Natural killer cell (primary cell): ENCODE results near the gene LYVE1. TPM values are rescaled to one million over a fixed set of nuclear protein-coding genes. Genes with fewer than 3 reads are reported as not detected.

Source experiments
- ATAC-seq, 3 donors: fragments of 150-1000 bp in 2 of 3; fragments of 200-7000 bp in 1 of 3; cut with Tn5 transposase; 1 replicate in 1 of 3; 2 replicates in 2 of 3; pipeline ENCODE4 v1.10.0; 2021; ENCODE audit warnings: mild to moderate bottlenecking in 2 of 3, moderate library complexity in 2 of 3
- DNase-seq, 2 donors: peaks; one replicate each; pipeline versions ENCODE4 v3.0.0 to v3.0.0-alpha.2; 2013 to 2021; ENCODE audit warnings: mixed read lengths in 1 of 2
- H3K27ac ChIP-seq: one replicate; pipeline ENCODE4 v1.5.1; 2013; ENCODE audit warnings: mild to moderate bottlenecking, low read length
- H3K27me3 ChIP-seq: one replicate; pipeline ENCODE4 v1.6.1; 2013; ENCODE audit warnings: low read length; ENCODE audit not compliant: control insufficient read depth, insufficient read depth
- H3K36me3 ChIP-seq: one replicate; pipeline ENCODE4 v1.6.1; 2013; ENCODE audit warnings: low read length; ENCODE audit not compliant: control insufficient read depth, insufficient read depth
- H3K4me1 ChIP-seq: one replicate; pipeline ENCODE4 v1.6.1; 2013; ENCODE audit warnings: low read length; ENCODE audit not compliant: control insufficient read depth, insufficient read depth
- H3K4me3 ChIP-seq: one replicate; pipeline ENCODE4 v1.5.1; 2013; ENCODE audit warnings: low read length
- H3K9me3 ChIP-seq: one replicate; pipeline ENCODE4 v1.6.1; 2013; ENCODE audit warnings: low read length; ENCODE audit not compliant: control insufficient read depth, insufficient read depth
- H3K27ac Mint-ChIP-seq, 2 donors: one replicate each; pipeline ENCODE4 v1.8.0; 2022; ENCODE audit warnings: mild to moderate bottlenecking in 2 of 2, mixed read lengths in 2 of 2, moderate library complexity in 1 of 2
- H3K27me3 Mint-ChIP-seq, 2 donors: one replicate each; pipeline ENCODE4 v1.8.0; 2022; ENCODE audit warnings: low read depth in 2 of 2, mixed read lengths in 2 of 2
- H3K36me3 Mint-ChIP-seq: one replicate; pipeline ENCODE4 v1.8.0; 2022; ENCODE audit warnings: mixed read lengths
- H3K4me1 Mint-ChIP-seq, 2 donors: one replicate each; pipeline ENCODE4 v1.8.0; 2022; ENCODE audit warnings: mixed read lengths in 2 of 2
- H3K4me3 Mint-ChIP-seq: one replicate; pipeline ENCODE4 v1.8.0; 2022; ENCODE audit warnings: mild to moderate bottlenecking, moderate library complexity, mixed read lengths
- H3K9me3 Mint-ChIP-seq, 2 donors: one replicate each; pipeline ENCODE4 v1.8.0; 2022; ENCODE audit warnings: mixed read lengths in 2 of 2
- CTCF ChIP-seq: fragments of 200-600 bp; IDR thresholded peaks from one replicate; pipeline ENCODE4 v1.8.0; 2022; ENCODE audit warnings: antibody characterized with exemption
- WGBS: methylation state at CpG from one replicate; pipeline ENCODE4 v1.1.7; 2013; ENCODE audit warnings: missing lambda C conversion rate; ENCODE audit not compliant: insufficient coverage; 5-methylcytosine and 5-hydroxymethylcytosine counted together
- intact Hi-C: fragments of 100-400 bp; cut with micrococcal nuclease; formaldehyde crosslinking; loops from one replicate; pipeline ENCODE4 v1.14.2; 2022
- total RNA-seq, 4 donors: library from RNA; stranded (reverse); fragments of 120-200 nt in 1 of 4; gene quantifications; one replicate each; pipeline versions ENCODE4 v1.2.3 to v1.2.4, GENCODE V29; 2013 to 2022

LYVE1 gene
- total RNA-seq, 3 donors from 2014 or later (not counting 1 experiment from before 2014, with no cell fraction given), result not detected

- H3K4me1 ChIP-seq, result peaks cover 21% of the 10 kb centered on the region
- no peaks in the 10 kb centered on the region for H3K27me3 ChIP-seq
- no peaks in the 10 kb centered on the region for H3K9me3 ChIP-seq
- DNase-seq (no peak), ATAC-seq (no peak)
- Mint-ChIP-seq H3K27me3 (peaks cover 18 to 19% of the 10 kb centered on the region in 2 donors), H3K4me3 (no peak overlapping the region), H3K9me3 (no peaks in the 10 kb centered on the region), H3K27ac (no peak overlapping the region), H3K36me3 (no peaks in the 10 kb centered on the region), H3K4me1 (no peaks in the 10 kb centered on the region)
- H3K4me3 ChIP-seq, result no peak overlapping the region
- no peak overlapping the region for H3K27ac ChIP-seq
- intact Hi-C loops, result no loop called here
- no peaks in the 10 kb centered on the region for H3K36me3 ChIP-seq
- TF ChIP-seq CTCF, result no peak
- 74% methylated on average over 3 of the region's 3 CpGs for WGBS
These were observed 11.2 kb upstream of the LYVE1 start for GRCh38 chr11:10579700-10580099.

DNA sequence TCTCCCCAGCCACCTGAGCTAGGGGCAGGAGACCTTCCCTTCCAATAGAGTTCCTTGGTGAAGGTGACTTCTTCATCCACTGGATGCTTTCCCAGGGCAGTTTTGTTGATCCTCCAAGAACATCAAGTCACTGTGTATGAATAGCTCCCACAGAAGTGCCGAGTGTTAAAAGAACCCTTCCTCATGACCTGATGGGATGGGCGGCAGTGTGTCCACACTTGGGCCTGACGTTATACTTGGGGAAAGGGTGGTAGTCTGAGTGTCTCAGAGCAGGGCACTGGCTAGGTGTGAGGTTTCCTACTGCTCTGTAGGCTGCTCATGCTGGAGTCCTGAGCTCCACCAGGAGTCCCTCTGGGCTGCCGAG lies 7.6 kb upstream of the LYVE1 start:
- Mint-ChIP-seq H3K9me3 (no peaks in the 10 kb centered on the region), H3K4me1 (no peaks in the 10 kb centered on the region), H3K27me3 (peaks cover 15 to 16% of the 10 kb centered on the region in 2 donors), H3K4me3 (no peak overlapping the region), H3K36me3 (no peaks in the 10 kb centered on the region), H3K27ac (no peak overlapping the region)
- Histone ChIP-seq H3K4me1 (peaks cover 13% of the 10 kb centered on the region), H3K27me3 (no peaks in the 10 kb centered on the region), H3K9me3 (no peaks in the 10 kb centered on the region), H3K36me3 (no peaks in the 10 kb centered on the region), H3K27ac (no peak overlapping the region), H3K4me3 (no peak overlapping the region)
- no peak for TF ChIP-seq CTCF
- intact Hi-C loops, result no loop called here
- no peak for ATAC-seq
- no peak for DNase-seq
- WGBS, result 97% methylated on average over 4 of the region's 4 CpGs

DNA sequence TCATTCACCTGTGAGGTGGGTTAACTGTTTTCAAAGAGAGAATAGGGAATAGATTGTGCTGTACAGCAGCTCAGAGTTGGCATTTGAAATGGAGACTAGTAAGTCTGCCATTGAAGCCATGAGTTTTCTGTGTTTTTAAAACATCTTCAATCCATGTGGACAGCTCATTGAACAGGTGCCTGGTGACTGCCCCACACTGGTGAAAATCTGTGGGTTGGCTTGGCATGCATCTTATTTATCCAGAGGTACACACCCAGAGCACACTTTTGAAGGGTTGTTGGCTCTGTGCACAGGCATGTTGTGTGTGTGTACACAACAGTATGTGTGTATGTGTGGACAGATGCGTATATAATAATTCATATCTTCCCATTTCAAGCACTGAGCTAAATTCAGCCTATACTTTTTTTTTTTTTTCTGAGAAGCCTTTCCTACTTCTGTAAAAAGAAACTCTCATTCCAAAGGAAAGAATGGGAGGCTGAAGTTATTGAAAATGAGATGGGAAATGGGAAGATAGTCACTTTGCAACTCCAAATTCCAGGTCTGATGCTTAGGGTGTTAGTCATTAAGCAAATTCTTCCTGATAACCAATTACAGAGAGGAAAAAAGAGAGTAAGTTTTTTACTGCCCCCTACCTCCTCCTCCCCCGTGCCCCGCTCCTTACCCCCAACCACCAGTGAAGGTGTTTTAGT lies 7.0 kb upstream of the LYVE1 start:
- no peaks in the 10 kb centered on the region for H3K36me3 ChIP-seq
- H3K27ac ChIP-seq, result no peak overlapping the region
- intact Hi-C loops, result no loop called here
- TF ChIP-seq CTCF, result no peak
- no peaks in the 10 kb centered on the region for H3K27me3 ChIP-seq
- Mint-ChIP-seq H3K27ac (no peak overlapping the region), H3K27me3 (peaks cover 15 to 16% of the 10 kb centered on the region in 2 donors), H3K9me3 (no peaks in the 10 kb centered on the region), H3K36me3 (no peaks in the 10 kb centered on the region), H3K4me3 (no peak overlapping the region), H3K4me1 (no peaks in the 10 kb centered on the region)
- H3K4me1 ChIP-seq, result peaks cover 8% of the 10 kb centered on the region
- ATAC-seq (no peak), DNase-seq (no peak)
- no peak overlapping the region for H3K4me3 ChIP-seq
- no peaks in the 10 kb centered on the region for H3K9me3 ChIP-seq
- 100% methylated on average over 2 of the region's 3 CpGs for WGBS

DNA sequence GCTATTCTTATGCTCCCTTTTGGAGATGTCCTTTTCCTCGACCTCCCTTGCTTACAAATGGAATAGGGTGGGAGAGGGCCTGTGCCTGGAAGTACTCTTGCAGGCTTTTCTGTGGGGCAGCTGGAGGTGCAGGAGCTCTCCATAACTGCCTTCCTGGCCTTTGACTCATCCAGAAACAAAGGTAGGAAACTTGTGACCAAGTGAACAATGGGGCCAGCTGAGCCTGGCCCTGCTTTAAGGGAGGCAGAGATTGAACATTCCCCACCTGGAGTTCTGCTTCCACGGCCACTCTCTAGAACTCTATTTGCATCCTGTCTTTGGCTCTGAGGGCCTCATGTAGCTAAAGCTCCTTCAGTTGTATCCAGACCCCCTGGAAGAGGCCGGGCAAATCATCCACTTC lies 5.1 kb upstream of the LYVE1 start:
- no peaks in the 10 kb centered on the region for H3K27me3 ChIP-seq
- TF ChIP-seq CTCF, result no peak
- ATAC-seq, result no peak
- no peaks in the 10 kb centered on the region for H3K4me1 ChIP-seq
- no peak overlapping the region for H3K27ac Mint-ChIP-seq
- H3K36me3 ChIP-seq, result no peaks in the 10 kb centered on the region
- intact Hi-C loops, result no loop called here
- no peak for DNase-seq
- WGBS, result 88% methylated on average over 3 of the region's 3 CpGs
- H3K9me3 Mint-ChIP-seq, result no peaks in the 10 kb centered on the region
- no peak overlapping the region for H3K4me3 Mint-ChIP-seq
- no peak overlapping the region for H3K27ac ChIP-seq
- H3K36me3 Mint-ChIP-seq, result no peaks in the 10 kb centered on the region
- H3K9me3 ChIP-seq, result no peaks in the 10 kb centered on the region
- no peak overlapping the region for H3K4me3 ChIP-seq
- no peaks in the 10 kb centered on the region for H3K4me1 Mint-ChIP-seq
- peaks cover 9 to 15% of the 10 kb centered on the region in 2 donors for H3K27me3 Mint-ChIP-seq
